SK-N-SH treated with all-trans-retinoic acid at 6 μM for 48 hours (cell line): Measurements from ENCODE around the gene SLAMF6.

Experiments used
- ARNTL ChIP-seq: fragments of 450-650 bp; formaldehyde crosslinking; IDR thresholded peaks from 2 replicates; pipeline ENCODE4 v1.5.0; 2020; ENCODE audit warnings: low read depth, mild to moderate bottlenecking, moderate library complexity, borderline replicate concordance
- CSDC2 ChIP-seq: fragments of 250-450 bp; sonication (Bioruptor Pico); IDR thresholded peaks from 2 replicates; pipeline ENCODE4 v1.5.0; 2020; ENCODE audit warnings: mild to moderate bottlenecking, moderate library complexity
- GLIS3 ChIP-seq: fragments of 250-450 bp; sonication (Bioruptor Pico); IDR thresholded peaks from 2 replicates; pipeline ENCODE4 v1.5.0; 2020; ENCODE audit warnings: mild to moderate bottlenecking, moderate library complexity
- PATZ1 ChIP-seq: fragments of 250-450 bp; sonication (Bioruptor Pico); IDR thresholded peaks from 2 replicates; pipeline ENCODE4 v1.8.0; 2020; ENCODE audit warnings: mild to moderate bottlenecking, moderate library complexity, borderline replicate concordance
- RARB ChIP-seq: fragments of 250-450 bp; sonication (Bioruptor Pico); IDR thresholded peaks from 2 replicates; pipeline ENCODE4 v1.8.0; 2021; ENCODE audit warnings: mild to moderate bottlenecking, moderate library complexity
- ZFP30 ChIP-seq: fragments of 450-650 bp; formaldehyde crosslinking; IDR thresholded peaks from 2 replicates; pipeline ENCODE4 v1.5.0; 2022; ENCODE audit warnings: mild to moderate bottlenecking, moderate library complexity

DNA sequence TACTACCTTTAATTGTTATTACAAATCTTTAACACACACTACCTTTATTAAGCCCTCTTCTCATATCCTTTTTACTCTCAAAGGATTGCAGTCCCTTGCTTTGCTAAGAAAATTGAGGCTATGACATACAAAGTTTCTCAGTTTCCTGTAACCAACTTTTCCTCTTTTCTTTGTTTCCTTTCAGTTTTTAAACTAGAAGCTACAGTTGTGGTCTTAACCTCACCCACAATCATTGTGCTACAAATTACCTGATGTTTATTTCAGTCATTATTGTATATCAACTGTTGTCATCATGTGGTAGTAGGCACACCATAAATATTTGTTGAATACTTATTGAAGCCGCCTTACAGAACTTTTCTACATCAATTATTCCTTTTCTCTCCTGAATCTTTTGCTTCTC, 51.8 kb downstream of the SLAMF6 start:
- TF ChIP-seq PATZ1 (CRISPR knock-in tag) (no peak), CSDC2 (no peak), ZFP30 (no peak), GLIS3 (CRISPR knock-in tag) (no peak), RARB (no peak), ARNTL (CRISPR knock-in tag) (no peak)
